Measurements from ENCODE around the gene RHNO1.

- TF ChIP-seq, protein P1, sequence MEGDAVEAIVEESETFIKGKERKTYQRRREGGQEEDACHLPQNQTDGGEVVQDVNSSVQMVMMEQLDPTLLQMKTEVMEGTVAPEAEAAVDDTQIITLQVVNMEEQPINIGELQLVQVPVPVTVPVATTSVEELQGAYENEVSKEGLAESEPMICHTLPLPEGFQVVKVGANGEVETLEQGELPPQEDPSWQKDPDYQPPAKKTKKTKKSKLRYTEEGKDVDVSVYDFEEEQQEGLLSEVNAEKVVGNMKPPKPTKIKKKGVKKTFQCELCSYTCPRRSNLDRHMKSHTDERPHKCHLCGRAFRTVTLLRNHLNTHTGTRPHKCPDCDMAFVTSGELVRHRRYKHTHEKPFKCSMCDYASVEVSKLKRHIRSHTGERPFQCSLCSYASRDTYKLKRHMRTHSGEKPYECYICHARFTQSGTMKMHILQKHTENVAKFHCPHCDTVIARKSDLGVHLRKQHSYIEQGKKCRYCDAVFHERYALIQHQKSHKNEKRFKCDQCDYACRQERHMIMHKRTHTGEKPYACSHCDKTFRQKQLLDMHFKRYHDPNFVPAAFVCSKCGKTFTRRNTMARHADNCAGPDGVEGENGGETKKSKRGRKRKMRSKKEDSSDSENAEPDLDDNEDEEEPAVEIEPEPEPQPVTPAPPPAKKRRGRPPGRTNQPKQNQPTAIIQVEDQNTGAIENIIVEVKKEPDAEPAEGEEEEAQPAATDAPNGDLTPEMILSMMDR (conservative IDR thresholded peaks at IDR 0.05; ENCODE audit: low read depth, low read length) = no peak
- TF ChIP-seq CEBPB (IDR thresholded peaks at IDR 0.05; ENCODE audit: low read depth, low read length) = peak; percentile 30; the same call in 1 of the 2 replicates
- TF ChIP-seq RAD21 (IDR thresholded peaks at IDR 0.05; ENCODE audit: low read length) = no peak
- TF ChIP-seq NFE2L2 (IDR thresholded peaks at IDR 0.05; ENCODE audit: low read depth, low read length) = no peak
- TF ChIP-seq, protein P2, sequence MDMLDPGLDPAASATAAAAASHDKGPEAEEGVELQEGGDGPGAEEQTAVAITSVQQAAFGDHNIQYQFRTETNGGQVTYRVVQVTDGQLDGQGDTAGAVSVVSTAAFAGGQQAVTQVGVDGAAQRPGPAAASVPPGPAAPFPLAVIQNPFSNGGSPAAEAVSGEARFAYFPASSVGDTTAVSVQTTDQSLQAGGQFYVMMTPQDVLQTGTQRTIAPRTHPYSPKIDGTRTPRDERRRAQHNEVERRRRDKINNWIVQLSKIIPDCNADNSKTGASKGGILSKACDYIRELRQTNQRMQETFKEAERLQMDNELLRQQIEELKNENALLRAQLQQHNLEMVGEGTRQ (IDR thresholded peaks at IDR 0.05; ENCODE audit: low read depth, low read length) = no peak
- TF ChIP-seq POLR2A (IDR thresholded peaks at IDR 0.05; ENCODE audit: low read depth, low read length) = no peak
- no peak for TF ChIP-seq MXI1 (IDR thresholded peaks at IDR 0.05; ENCODE audit: borderline replicate concordance, low read depth, low read length)
- no peak for TF ChIP-seq BHLHE40 (IDR thresholded peaks at IDR 0.05; ENCODE audit: low read depth, low read length)
- no peak for TF ChIP-seq ELK1 (IDR thresholded peaks at IDR 0.05; ENCODE audit: borderline replicate concordance, low read depth, low read length)
- no peak for TF ChIP-seq SMC3 (IDR thresholded peaks at IDR 0.05; ENCODE audit: low read depth, low read length)
- no peak for TF ChIP-seq CHD1 (IDR thresholded peaks at IDR 0.05; ENCODE audit: low read depth, low read length)
- TF ChIP-seq FOS (IDR thresholded peaks at IDR 0.05; ENCODE audit: low read depth, low read length) = no peak
Observed at GRCh38 chr12:2895511-2895910, 18.5 kb downstream of the RHNO1 start.

Measured in IMR-90 (cell line).